Measurements from ENCODE around the gene COQ10B.

DNA sequence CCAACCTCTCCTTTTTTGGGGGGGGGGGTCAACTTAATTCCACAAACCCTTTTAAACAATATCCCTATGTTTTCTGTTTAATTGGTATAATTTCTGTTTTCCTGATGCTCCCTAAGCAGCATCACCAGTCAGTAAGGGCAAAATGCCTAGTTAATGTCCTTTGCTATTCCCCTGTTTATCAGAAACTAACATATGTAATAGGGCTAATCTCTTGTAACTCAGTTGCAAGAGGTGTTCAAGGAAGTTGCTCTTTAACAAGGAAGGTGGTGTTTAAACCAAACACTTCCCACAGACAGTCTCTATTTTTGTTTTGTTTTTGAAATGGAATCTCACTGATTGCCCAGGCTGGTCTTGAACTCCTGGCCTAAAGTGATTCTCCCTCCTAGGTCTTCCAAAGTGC, 6.5 kb upstream of the COQ10B start:
- TF ChIP-seq POLR2A (IDR thresholded peaks at IDR 0.05; ENCODE audit: low read length) = no peak
- TF ChIP-seq GATA1 (IDR thresholded peaks at IDR 0.05; ENCODE audit: low read depth, low read length) = no peak

Measured in erythroblast (primary cell).